Measurements from ENCODE around the gene ABHD14A. TPM values are rescaled to one million over a fixed set of nuclear protein-coding genes. Genes with fewer than 3 reads are reported as not detected.

The ABHD14A gene
- total RNA-seq, 2 experiments from 2014 or later, result 7.9 to 8.6 TPM

- Mint-ChIP-seq H3K4me1 (ENCODE audit: low read depth) (peaks cover 27% of the 10 kb centered on the region), H3K9me3 (no peaks in the 10 kb centered on the region)
Measured at GRCh38 chr3:51968883-51969678, 5.8 kb upstream of the ABHD14A start.

DNA sequence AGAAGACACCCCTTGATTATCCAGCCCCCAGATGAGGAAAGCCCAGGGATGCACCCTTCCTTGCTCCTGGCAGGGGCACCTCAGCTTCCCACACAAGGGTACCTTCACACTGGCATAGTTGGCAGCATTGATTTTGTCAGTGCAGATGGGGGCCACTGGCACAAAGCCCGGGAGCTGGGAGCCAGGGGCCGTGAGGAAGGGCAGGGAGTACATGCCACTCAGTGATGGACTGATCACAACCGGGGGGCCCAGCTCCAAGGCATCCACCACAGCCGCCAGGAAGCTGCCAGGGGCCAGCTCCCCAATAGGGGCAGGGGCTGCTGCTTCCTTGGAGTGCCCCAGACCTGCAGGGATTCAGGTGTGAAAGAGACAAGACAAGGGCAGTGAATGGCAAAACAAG is 5.0 kb upstream of the ABHD14A start:
- Mint-ChIP-seq H3K4me1 (ENCODE audit: low read depth) (peaks cover 30% of the 10 kb centered on the region), H3K36me3 (peaks cover 2% of the 10 kb centered on the region), H3K27ac (no peak overlapping the region), H3K27me3 (no peaks in the 10 kb centered on the region), H3K4me3 (no peak overlapping the region), H3K9me3 (no peaks in the 10 kb centered on the region)
- DNase-seq, result no peak
- CTCF ChIA-PET, result interaction anchor here (0.9 to 2.1 kb wide), 3 partner anchors 12 to 84 kb away, joined by 3 to 11 read pairs (median 3); partner anchors contain the start of genes PARP3 and RRP9
- intact Hi-C loops (cut with micrococcal nuclease), result loop anchor here (10.0 kb wide), 2 partner anchors 295 to 465 kb away; partner anchors contain the start of genes DCAF1 and TEX264
- POLR2A ChIA-PET, result interaction anchor here (0.9 to 1.9 kb wide), 3 partner anchors 12 to 28 kb away, joined by 3 to 12 read pairs (median 3); partner anchors contain the start of genes PARP3, RPL29 and RRP9

More at GRCh38 chr3:51968883-51969678, 5.8 kb upstream of the ABHD14A start:
- CTCF ChIA-PET, result interaction anchor here (0.9 to 2.1 kb wide), 3 partner anchors 13 to 85 kb away, joined by 3 to 11 read pairs (median 3); partner anchors contain the start of genes PARP3 and RRP9
- no peak for DNase-seq
- intact Hi-C loops (cut with micrococcal nuclease), result no loop called here
- Mint-ChIP-seq H3K4me3 (no peak overlapping the region), H3K36me3 (peaks cover 2% of the 10 kb centered on the region), H3K27me3 (no peaks in the 10 kb centered on the region), H3K27ac (no peak overlapping the region)
- POLR2A ChIA-PET, result interaction anchor here (0.9 to 1.9 kb wide), 3 partner anchors 13 to 27 kb away, joined by 3 to 12 read pairs (median 3); partner anchors contain the start of genes PARP3 and RRP9

- no peak for DNase-seq
- Mint-ChIP-seq H3K36me3 (peaks cover 2% of the 10 kb centered on the region), H3K4me1 (ENCODE audit: low read depth) (peaks cover 34% of the 10 kb centered on the region), H3K27me3 (no peaks in the 10 kb centered on the region), H3K27ac (no peak overlapping the region), H3K4me3 (no peak overlapping the region), H3K9me3 (no peaks in the 10 kb centered on the region)
- intact Hi-C loops (cut with micrococcal nuclease), result loop anchor here (10.0 kb wide), 2 partner anchors 296 to 466 kb away; partner anchors contain the start of genes DCAF1 and TEX264
- CTCF ChIA-PET, result interaction anchor here (0.8 to 2.1 kb wide), 2 partner anchors 12 to 29 kb away, joined by 4 to 11 read pairs; partner anchors contain the start of genes PARP3 and RRP9
- POLR2A ChIA-PET, result interaction anchor here (1.5 to 1.9 kb wide), 2 partner anchors 11 to 25 kb away, joined by 3 to 12 read pairs; partner anchors contain the start of gene RPL29
Measured at GRCh38 chr3:51970606-51971300, 4.1 kb upstream of the ABHD14A start.

DNA sequence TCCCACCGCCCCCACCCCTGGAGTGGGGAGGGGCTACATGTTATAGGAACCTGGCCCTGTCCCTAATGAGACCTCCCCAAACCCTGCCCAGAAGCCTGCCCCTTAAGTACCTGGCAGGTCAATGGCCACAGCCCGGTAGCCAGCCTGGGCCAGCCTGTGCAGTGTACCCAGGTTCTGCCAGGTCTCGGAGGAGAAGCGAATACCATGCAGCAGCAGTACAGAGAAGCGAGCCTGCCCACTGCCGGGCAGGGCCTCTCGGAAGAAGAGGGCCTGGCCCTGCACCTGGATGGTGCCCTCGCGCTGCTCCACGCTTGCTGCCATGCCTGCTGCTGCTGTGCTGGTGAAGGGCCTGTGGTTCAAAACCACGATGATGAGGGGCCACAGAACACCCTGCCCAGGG is 3.5 kb upstream of the ABHD14A start:
- no peak overlapping the region for H3K4me3 Mint-ChIP-seq
- intact Hi-C loops (cut with micrococcal nuclease), result loop anchor here (10.0 kb wide), 2 partner anchors 297 to 467 kb away; partner anchors contain the start of genes DCAF1 and TEX264
- no peaks in the 10 kb centered on the region for H3K9me3 Mint-ChIP-seq
- H3K4me1 Mint-ChIP-seq (ENCODE audit: low read depth), result peaks cover 33% of the 10 kb centered on the region
- POLR2A ChIA-PET, result interaction anchor here (1.5 kb wide), 1 partner anchor 24 kb away, joined by 3 read pairs; the partner anchor contains the start of gene RPL29
- CTCF ChIA-PET, result interaction anchor here (4.0 kb wide), 1 partner anchor 29 kb away, joined by 64 read pairs; the partner anchor contains the start of genes PARP3 and RRP9
- H3K27ac Mint-ChIP-seq, result no peak overlapping the region
- DNase-seq, result no peak
- H3K36me3 Mint-ChIP-seq, result peaks cover 2% of the 10 kb centered on the region
- no peaks in the 10 kb centered on the region for H3K27me3 Mint-ChIP-seq

DNA sequence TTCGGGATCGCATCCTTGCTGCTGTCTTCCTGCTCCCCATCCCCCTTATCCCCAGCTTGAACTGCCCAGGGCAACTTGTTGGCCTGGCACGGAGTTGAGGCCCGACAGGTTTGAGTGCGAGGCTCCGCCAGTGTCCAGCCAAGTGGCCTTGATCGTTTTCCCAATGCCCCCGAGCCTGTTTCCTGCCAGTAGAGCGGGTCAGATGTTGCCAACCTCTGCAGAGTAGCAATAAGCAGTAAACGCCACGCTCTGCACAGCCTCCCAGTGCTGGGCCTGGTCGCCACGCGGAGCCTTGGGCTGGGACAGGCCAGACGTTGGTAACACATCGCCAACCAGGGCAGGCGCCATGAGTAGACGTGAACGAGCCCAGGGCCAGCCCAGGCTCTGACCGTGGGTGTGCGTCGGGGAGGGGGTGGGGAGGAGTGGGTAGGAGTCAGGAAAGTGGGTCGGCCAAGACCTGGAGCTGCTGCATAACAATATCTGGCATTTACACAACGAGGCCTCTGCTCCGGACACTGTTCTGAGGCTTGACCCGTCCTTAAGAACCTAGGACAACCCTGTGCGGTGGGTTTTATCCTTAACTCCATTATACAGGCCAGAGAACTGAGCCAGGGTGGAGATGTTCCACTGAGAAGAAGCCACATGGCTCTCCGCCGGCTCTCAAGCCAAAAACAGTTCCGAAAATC is 444 bp upstream of the ABHD14A start:
- DNase-seq, result peak; percentile 44
- Mint-ChIP-seq H3K27me3 (no peaks in the 10 kb centered on the region), H3K9me3 (no peaks in the 10 kb centered on the region), H3K27ac (peak overlapping the region; percentile 97), H3K36me3 (peaks cover 2% of the 10 kb centered on the region), H3K4me3 (peak overlapping the region; percentile 99), H3K4me1 (ENCODE audit: low read depth) (peaks cover 36% of the 10 kb centered on the region)
- ChIA-PET POLR2A (interaction anchor here (0.9 to 2.5 kb wide), 9 partner anchors 9 to 313 kb away, joined by 3 to 30 read pairs (median 4); partner anchors contain the start of genes ACY1, GLYCTK, PARP3 and RPL29), CTCF (interaction anchor here (0.7 to 4.0 kb wide), 20 partner anchors 9 to 473 kb away, joined by 3 to 64 read pairs (median 6); partner anchors contain the start of genes ACY1, DUSP7, GPR62 and PARP3)
- intact Hi-C loops (cut with micrococcal nuclease), result loop anchor here (1.0 to 10.0 kb wide), 4 partner anchors 20 to 470 kb away; partner anchors contain the start of genes DCAF1, PARP3, RPL29 and TEX264

- CTCF ChIA-PET, result interaction anchor here (3.2 kb wide), 1 partner anchor 11 kb away, joined by 18 read pairs; no protein-coding TSS in a partner anchor
- Mint-ChIP-seq H3K9me3 (no peaks in the 10 kb centered on the region), H3K27ac (peak overlapping the region; percentile 30), H3K4me3 (peak overlapping the region; percentile 72), H3K36me3 (peaks cover 2% of the 10 kb centered on the region), H3K27me3 (no peaks in the 10 kb centered on the region), H3K4me1 (ENCODE audit: low read depth) (peaks cover 33% of the 10 kb centered on the region)
- peak; percentile 53 for DNase-seq
- POLR2A ChIA-PET, result interaction anchor here (1.5 kb wide), 1 partner anchor 20 kb away, joined by 6 read pairs; the partner anchor contains the start of gene RPL29
- intact Hi-C loops (cut with micrococcal nuclease), result loop anchor here (1.0 to 10.0 kb wide), 4 partner anchors 7 to 471 kb away; partner anchors contain the start of genes ACY1, DCAF1, RPL29 and TEX264
Measured at GRCh38 chr3:51975852-51976549, 1.1 kb downstream of the ABHD14A start.

DNA sequence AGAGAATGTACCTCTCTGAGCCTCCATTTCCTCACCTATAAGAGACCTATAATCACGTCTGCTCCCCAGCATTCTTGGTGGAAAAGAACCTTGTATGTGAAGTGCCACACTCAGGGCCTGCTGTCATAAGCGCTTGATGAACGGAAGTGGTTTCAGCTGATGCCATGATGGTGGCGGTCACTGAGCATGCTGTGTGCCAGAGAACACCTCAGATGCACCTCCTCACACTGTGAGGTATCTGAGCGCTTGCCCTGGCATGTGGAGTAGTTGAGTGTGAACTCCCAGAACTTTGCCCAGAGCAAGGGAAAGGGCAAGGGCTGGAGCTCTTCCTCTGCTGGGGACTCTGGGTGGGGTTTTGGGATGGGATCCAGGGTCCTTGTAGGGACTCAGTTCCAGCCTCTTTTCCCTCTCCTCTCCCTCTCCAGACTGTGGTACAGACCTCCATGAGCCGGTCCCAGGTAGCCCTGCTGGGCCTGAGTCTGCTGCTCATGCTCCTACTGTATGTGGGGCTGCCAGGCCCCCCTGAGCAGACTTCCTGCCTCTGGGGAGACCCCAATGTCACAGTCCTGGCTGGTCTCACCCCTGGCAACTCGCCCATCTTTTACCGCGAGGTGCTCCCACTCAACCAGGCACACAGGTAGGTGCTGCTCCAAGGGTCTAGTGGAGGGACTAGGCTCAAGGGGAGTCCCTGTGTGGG is 2.7 kb downstream of the ABHD14A start:
- Mint-ChIP-seq H3K9me3 (no peaks in the 10 kb centered on the region), H3K4me1 (ENCODE audit: low read depth) (peaks cover 36% of the 10 kb centered on the region), H3K27ac (peak overlapping the region; percentile 38), H3K36me3 (peaks cover 2% of the 10 kb centered on the region), H3K4me3 (no peak overlapping the region), H3K27me3 (no peaks in the 10 kb centered on the region)
- intact Hi-C loops (cut with micrococcal nuclease), result loop anchor here (10.0 kb wide), 2 partner anchors 303 to 473 kb away; partner anchors contain the start of genes DCAF1 and TEX264
- ChIA-PET CTCF (no interaction called here), POLR2A (interaction anchor here (1.5 kb wide), 1 partner anchor 18 kb away, joined by 6 read pairs; the partner anchor contains the start of gene RPL29)
- peak; percentile 61 for DNase-seq

DNA sequence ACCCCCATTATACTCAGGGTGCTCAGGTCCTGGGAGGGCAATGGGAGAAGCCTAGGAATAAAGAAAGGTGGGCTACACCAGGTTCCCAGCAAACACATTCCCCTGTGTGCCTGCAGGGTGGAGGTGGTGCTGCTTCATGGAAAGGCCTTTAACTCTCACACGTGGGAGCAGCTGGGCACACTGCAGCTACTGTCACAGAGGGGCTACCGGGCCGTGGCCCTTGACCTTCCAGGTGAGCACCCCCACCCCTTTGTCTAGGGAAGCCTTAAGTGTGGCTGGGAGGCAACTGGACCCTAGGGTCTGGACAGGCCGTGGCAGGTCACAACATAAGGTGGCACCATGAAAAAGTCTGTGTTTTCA is 3.3 kb downstream of the ABHD14A start:
- H3K4me3 Mint-ChIP-seq, result no peak overlapping the region
- H3K36me3 Mint-ChIP-seq, result peaks cover 2% of the 10 kb centered on the region
- no peak overlapping the region for H3K27ac Mint-ChIP-seq
- ChIA-PET CTCF (no interaction called here), POLR2A (no interaction called here)
- no peak for DNase-seq
- no peaks in the 10 kb centered on the region for H3K27me3 Mint-ChIP-seq
- peaks cover 37% of the 10 kb centered on the region for H3K4me1 Mint-ChIP-seq (ENCODE audit: low read depth)
- no peaks in the 10 kb centered on the region for H3K9me3 Mint-ChIP-seq
- intact Hi-C loops (cut with micrococcal nuclease), result loop anchor here (10.0 kb wide), 2 partner anchors 303 to 473 kb away; partner anchors contain the start of genes DCAF1 and TEX264

DNA sequence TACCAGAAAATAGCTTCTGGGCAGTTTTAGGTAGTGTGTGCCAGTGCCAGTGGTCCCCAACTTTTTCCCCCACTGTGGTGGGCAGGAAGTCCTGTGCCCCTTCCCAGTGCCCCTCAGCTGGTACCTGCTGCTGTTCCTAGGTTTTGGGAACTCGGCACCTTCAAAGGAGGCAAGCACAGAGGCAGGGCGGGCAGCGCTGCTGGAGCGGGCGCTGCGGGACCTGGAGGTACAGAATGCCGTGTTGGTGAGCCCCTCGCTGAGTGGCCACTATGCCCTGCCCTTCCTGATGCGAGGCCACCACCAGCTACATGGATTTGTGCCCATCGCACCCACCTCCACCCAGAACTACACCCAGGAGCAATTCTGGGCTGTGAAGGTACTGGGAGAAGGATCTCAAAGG is 5.4 kb downstream of the ABHD14A start:
- POLR2A ChIA-PET, result no interaction called here
- Mint-ChIP-seq H3K4me3 (no peak overlapping the region), H3K9me3 (no peaks in the 10 kb centered on the region), H3K27me3 (no peaks in the 10 kb centered on the region), H3K36me3 (no peaks in the 10 kb centered on the region), H3K4me1 (ENCODE audit: low read depth) (peaks cover 45% of the 10 kb centered on the region), H3K27ac (no peak overlapping the region)
- CTCF ChIA-PET, result no interaction called here
- DNase-seq, result no peak
- intact Hi-C loops (cut with micrococcal nuclease), result loop anchor here (5.0 kb wide), 1 partner anchor 77 kb away; the partner anchor contains the start of gene DUSP7

DNA sequence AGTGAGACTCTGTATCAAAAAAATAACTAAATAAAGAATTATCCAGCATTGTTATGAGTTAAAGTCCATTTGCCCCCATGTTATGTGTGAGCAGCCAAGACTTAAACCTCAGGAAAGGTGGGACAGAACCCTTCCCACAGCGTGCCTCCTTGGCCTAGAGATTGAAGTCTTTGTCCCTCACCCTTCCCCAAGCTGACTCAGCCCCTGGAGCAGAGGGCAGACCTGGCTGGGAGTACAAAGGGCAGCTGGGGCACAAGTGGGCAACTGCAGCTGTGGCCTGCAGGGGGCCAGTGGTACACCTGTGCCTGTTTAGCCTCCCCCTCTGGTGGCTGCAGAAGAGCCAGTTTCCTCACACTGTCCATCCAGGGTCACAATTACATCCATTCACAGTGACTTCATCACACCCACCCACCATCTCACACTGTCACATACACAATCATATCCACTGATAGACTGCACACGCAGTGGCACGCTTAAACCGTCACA is 7.5 kb downstream of the ABHD14A start:
- intact Hi-C loops (cut with micrococcal nuclease), result loop anchor here (5.0 kb wide), 1 partner anchor 75 kb away; the partner anchor contains the start of gene DUSP7
- peak; percentile 60 for DNase-seq
- H3K9me3 Mint-ChIP-seq, result no peaks in the 10 kb centered on the region
- H3K27me3 Mint-ChIP-seq, result no peaks in the 10 kb centered on the region
- H3K27ac Mint-ChIP-seq, result peak overlapping the region; percentile 88
- peak overlapping the region; percentile 88 for H3K4me3 Mint-ChIP-seq
- peaks cover 29% of the 10 kb centered on the region for H3K4me1 Mint-ChIP-seq (ENCODE audit: low read depth)
- no peaks in the 10 kb centered on the region for H3K36me3 Mint-ChIP-seq
- ChIA-PET POLR2A (interaction anchor here (0.6 to 3.2 kb wide), 9 partner anchors 8 to 47 kb away, joined by 3 to 45 read pairs (median 10); partner anchors contain the start of genes ABHD14A, ABHD14B, PARP3 and PCBP4), CTCF (interaction anchor here (0.6 to 4.0 kb wide), 14 partner anchors 8 to 238 kb away, joined by 3 to 55 read pairs (median 4); partner anchors contain the start of genes ABHD14A, ABHD14B, PARP3 and RPL29)
